Stimulated activated CD8-positive, alpha-beta memory T cell treated with anti-CD3 and anti-CD28 coated beads, Interleukin-7, amount 100 ng/mL, for 4 hours (primary cell): ENCODE data around the gene SSBP3.
"Not testable (repeated sequence)": the region's sequence is repeated elsewhere in the genome, so short reads cannot be mapped to it uniquely, and the experiment has no call there.

Experiments
- DNase-seq, 2 donors: peaks; one replicate each; pipeline ENCODE4 v3.0.0-alpha.2; 2020; ENCODE audit warnings: low read depth in 2 of 2

Gene SSBP3

DNA sequence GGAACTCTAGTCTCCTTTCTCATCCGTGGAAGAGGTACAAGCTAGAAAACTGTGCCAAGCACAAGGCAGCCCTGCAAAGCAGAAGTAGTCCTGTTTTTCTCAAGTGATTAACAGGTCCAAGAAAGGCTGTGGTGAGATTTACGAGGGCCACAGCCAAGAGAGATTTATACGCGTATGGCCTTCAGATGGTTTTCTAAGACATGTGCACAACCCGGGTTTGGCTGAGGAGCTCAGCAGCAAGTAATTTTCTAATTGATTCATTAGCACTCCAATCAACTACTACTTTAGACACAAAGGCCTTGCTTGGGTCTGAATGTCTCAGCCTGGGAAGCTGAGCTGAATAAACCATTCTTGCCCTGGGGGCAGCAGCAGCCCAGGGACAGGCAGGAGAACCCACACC is 55.8 kb downstream of the SSBP3 start:
- no peak for DNase-seq

DNA sequence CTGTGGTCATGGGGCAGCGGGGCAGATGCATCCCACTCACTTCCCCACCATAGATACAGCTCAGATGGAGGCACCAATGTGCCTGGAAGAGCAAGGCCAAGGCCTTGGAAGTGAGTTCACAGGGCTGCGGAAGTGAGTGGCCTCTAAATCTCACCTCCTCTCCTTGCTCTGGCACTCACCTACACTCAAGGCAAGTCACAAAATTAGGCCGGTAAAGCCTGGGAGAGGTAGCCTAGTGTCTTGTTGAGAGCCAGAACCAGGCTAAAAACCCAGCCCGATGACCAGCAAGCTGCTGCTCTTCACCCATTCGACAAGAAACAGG is 57.5 kb downstream of the SSBP3 start:
- no peak for DNase-seq

DNA sequence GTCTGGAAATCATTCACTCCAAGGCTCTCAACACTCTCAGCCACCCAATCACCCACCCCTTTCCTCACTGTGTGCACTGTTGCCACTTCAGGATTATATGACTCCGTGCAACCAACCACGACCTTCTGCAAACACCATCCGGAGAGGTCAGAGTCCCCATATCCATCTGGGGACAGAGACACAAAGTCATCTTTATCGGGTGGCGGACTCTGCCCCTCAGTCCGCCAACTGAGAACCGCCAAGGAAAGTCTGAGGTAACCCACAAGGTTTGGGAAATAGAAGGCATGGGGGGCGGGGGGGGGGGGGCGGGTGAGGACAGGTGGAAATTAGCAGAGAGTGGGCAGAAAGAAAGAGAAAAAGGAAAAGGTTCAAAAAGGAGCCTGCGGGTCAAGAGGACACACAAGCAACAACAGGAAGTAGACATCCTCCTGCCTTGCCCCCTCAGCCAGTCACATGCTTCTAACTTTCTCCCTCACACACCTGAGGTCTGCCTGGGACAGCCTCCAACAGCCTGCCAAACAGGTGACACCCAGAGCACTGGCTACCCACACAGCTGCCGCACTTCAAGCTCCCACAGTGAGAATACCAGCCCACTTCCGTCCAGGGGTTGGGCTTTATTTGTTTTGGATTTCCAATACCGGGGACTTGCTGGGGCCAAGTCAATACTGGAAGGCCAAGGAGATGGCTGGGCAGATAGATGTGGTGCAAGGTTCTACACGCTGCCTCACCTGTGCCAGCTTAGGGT is 58.1 kb downstream of the SSBP3 start:
- no peak for DNase-seq

DNA sequence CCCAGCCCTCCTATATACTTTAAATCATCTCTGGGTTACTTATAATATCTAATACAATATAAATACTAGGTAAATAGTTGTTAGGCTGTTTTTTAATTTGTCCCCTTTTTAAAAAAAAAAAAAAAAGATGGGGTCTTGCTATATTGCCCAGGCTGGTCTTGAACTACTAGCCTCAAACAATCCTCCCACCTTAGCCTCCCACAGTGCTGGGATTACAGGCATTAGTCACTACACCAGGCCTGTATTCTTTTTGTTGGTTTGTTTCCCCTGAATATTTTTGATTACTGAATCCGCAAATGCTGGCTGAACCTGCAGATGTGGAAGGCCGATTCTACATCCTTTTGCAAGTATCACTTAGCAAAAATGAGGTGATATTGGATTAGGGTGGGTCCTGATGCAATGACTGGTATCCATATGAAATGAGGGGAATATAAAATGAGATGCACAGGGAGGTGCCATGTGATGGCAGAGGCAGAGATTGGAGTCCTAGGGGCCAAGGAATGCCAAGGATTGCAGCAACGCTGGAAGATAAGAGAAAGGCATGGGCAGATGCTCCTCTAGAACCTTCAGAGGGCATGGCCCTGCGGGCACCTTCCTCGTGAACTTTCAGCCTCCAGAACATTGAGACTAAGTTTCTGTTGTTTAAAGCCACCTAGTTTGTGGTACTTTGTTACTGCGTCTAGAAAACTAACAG is 58.8 kb downstream of the SSBP3 start:
- DNase-seq, result no peak

DNA sequence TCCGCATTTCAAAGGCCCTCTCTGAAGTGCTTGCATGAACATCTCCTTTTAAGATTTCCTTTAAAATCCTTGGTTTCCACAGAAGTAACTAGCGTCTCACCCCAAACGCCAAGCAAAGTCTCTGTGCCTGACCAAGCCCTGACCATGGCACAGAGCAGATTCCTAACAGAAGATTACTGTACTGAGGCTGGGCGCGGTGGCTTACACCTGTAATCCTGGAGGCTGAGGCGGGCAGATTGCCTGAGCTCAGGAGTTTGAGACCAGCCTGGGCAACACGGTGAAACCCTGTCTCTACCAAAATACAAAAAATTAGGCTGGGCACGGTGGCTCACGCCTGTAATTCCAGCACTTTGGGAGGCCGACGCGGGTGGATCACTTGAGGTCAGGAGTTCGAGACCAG is 60.6 kb downstream of the SSBP3 start:
- not testable (repeated sequence) for DNase-seq

DNA sequence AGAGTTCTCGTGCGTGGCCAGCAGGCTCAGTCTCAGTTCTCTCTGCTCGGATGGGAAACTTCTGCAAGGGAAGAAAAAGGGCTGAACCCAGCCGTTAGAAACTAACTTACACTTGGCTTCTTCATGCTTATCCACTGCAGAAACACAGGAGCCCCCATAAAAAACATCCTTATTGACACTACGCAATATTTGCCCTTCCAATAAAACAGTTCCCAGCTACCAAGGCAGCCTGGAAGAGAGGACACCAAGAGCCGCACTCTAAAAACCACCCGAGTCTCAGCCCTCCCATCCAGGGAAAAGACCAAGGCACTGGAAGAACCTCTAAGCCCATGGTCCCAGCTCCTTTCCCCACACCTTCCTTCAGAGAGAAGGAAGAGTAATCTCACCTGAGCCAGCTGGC is 61.1 kb downstream of the SSBP3 start:
- no peak for DNase-seq

DNA sequence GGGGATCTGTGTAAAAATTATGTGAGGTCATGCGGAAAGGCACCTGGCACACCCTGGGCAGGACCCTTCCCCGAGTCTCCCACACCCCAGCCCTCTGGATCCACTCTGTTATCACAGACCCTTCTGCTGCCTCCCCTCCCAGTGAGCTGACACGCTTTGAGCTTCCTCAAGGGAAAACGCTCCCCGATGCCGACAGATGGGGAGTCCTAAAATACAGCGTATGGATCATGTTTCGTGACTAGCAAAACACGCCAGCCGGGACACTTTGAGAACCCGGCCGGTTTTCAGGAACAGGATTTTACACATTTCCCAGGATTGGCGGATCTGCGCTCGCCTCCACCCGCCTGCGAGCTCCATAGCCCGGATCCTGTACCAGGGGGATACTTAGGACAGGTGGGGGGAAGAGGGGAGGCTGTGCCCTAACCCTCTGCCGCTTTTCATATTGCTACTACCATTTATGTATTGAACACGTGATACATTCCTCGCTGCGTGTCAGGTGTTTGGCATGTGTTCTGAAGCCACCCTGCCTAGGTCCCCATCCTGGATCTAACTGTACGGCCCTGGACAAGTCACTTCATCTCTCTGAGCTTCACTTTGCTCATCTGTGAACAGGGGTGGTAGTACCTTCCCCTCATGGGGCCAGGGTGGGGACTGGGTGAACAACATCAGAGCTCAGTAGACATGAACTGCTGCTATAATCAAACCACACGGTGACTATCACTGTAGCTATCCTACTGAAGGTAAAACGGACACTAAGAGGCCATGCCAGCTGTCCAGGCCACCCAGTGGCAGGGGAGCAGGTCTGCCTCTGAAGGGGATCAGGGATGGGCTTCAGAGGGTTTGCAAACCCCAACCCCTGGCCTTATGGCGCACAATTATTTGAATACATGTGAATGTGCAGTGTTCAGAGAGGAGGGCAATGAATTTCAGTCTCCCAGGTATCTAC is 63.2 kb downstream of the SSBP3 start:
- DNase-seq, result no peak

DNA sequence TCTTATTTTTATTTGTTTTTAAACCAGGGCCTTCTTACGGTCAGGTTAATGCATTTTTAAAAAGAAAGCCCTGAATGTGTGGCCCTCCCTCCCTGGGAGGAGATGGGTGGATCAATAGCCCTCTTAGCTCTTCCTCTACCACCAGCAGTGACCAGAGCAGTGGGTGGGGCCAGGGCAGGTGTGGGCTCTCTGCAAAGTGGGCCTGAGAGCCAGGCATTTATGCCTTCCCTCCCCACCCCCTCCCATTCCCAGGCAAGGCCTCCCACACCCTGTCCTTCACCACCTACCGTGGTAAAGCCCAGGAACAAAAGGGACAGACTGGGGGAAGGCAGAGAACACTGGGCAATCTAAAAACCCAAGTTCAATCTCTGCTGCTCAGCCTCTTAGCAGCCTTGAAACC is 63.9 kb downstream of the SSBP3 start:
- DNase-seq, result no peak

DNA sequence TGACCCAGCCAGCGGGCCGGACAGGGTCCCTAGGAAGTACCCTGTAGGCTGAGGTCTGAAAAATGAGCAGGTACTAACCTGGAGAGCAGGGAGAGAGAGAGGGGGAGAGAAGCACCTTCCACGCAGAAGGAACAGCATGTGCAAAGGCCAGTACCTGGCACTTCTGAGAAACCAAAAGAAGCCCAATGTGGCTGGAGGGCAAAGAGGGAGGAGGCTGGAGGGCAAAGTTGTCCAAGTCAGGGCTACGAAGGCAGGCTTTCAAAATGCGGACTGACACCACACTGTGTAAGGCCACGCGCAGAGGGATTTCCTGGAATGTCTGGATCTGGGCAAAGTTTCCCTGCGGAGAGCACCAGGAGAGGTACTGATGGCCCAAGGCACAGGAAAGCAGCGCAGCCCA is 64.4 kb downstream of the SSBP3 start:
- DNase-seq, result no peak

DNA sequence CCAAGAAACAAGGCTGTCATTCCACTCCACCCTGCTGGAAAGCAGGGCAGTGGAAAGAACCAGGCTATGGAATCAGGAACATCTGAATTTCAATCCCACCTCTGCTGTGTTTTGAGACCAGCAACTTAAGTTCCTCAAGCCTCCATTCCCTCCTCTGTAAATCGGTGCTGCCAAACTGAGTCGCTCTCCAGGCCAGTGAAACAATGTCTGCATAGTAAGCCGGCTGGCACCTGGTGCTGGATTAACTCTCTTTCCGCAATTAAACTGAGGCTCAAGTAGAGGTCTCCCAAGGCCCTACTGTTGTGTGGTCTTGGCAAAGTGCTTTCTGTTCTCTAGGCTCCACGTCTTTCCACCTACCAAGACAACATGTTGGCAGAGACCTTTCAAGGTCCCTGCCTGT is 65.3 kb downstream of the SSBP3 start:
- no peak for DNase-seq

DNA sequence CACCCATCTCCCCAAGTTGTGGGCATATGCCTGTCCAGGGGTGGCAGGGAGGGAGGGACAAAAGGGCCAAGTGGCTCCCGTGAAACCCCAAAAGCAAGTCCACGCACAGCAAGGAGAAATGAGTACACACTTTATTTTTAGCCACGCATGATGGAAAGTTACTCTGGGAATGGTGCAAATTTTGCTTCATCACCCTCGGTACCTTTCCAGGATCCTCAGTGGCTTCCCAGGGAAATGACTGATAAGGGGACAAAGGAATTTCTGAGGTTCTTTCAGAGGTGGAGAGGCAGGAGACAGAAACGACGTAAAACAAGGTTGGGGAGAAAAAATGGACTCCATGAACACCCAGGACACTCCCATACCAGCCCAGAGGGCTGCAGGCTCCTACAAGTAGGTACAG is 65.8 kb downstream of the SSBP3 start:
- no peak for DNase-seq

DNA sequence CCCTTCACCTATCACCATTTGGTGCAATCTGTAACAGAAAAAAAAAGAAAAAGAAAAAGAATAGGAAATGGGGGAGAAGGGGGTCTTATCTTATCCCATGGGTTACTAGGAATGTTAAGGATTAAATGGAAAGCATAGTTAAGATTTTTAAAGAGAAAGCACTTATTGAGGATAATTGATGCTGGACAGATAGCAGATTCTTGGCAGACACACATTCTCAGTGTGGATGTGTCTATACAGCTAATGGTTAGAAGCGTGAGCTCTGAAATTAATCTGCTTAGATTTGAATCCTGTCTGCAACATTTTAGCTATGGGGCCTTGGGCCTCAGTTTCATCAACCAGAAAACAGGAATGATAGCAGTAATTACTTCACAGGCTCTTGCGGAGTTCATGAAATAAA is 67.1 kb downstream of the SSBP3 start:
- DNase-seq, result no peak

DNA sequence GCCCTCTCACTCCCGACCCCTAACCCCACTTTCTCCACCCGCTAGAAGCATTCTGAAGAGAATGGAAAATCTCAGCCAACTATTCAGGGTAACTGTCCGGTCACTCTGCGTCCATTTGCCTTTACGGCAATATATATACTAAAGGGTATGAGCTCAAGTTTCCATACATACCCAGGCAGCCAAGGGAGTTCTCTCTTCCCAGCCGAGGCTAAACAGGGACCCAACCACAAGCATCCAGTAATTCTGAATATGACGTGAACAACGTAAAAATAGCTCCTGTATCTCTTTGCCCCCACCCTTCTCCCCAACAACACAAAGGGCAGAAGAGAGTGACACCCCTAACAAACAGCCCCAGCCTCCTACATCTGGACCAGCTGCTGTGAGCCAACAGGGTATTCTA is 67.7 kb downstream of the SSBP3 start:
- no peak for DNase-seq

DNA sequence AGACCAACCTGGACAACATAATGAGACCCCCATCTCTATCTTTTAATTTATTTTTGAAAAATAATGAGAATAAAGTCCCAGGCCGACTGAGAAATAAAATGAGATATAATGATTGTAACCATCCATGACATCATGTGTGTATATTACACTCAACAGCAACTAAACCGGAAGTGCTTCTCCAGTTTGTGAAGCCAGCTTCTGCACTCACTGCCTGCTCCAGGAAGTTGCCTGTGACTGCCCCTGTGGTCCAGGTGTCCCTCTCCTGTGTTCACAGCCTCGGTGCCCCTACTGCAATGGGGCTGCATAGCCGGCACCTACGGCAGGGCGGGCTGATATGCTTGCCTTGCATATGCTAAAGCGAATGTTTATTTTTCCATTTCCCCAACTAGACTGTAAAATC is 68.3 kb downstream of the SSBP3 start:
- DNase-seq, result no peak

DNA sequence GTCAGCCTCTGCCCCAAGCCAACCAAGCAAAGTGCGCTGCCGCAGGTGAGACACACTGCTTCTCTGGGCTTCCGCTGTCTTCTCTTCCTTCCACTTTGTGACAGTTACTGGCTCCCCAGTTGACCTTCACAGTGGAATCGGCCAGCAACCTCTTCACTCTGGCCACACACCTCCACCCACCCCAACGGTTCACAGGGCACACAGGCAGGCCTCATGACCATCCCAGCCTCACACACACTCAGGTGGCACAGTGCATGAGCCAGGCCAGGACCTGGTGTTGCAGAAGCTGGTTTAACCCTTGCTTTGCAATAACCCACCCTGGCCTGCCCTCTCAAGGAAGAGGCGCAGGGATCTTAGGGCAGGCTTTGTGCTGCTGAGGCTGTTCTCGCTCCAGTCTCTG is 69.2 kb downstream of the SSBP3 start:
- DNase-seq, result no peak

DNA sequence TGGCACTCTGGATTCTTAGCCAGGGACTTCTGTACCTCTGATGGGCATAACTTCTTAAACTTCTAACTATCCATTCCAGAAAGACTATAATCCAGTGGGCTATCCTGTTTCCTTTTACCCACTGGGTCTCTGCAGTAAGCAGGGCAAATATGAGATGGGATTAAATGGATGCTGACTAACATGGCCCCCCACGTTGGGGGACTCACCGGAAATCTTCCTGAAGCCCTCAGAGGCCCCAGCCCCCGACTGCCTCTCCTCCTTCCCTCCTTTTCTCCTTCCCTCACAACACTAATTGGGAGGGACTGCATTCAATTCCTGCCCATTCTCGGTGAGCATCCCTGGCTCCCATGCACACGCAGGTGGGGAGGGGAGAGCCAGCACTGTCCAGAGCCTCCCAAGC is 70.1 kb downstream of the SSBP3 start:
- no peak for DNase-seq

DNA sequence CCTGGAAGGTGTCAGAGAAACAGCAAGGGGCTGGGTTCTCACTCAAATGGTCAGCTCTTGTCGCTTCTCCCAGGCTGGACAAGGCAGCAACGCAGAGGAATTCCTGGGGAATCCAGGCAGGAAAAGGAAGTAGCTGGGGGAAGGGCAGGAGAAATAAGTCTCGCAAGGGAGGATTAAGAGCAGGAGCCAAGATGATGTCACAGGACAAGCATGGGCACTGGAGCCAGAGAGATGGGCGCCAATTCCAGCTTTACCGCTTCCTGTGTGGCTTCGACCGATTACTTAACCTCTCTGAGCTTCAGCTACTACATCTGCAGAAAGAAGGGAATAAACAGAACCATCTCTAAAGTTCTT is 70.5 kb downstream of the SSBP3 start:
- DNase-seq, result no peak

DNA sequence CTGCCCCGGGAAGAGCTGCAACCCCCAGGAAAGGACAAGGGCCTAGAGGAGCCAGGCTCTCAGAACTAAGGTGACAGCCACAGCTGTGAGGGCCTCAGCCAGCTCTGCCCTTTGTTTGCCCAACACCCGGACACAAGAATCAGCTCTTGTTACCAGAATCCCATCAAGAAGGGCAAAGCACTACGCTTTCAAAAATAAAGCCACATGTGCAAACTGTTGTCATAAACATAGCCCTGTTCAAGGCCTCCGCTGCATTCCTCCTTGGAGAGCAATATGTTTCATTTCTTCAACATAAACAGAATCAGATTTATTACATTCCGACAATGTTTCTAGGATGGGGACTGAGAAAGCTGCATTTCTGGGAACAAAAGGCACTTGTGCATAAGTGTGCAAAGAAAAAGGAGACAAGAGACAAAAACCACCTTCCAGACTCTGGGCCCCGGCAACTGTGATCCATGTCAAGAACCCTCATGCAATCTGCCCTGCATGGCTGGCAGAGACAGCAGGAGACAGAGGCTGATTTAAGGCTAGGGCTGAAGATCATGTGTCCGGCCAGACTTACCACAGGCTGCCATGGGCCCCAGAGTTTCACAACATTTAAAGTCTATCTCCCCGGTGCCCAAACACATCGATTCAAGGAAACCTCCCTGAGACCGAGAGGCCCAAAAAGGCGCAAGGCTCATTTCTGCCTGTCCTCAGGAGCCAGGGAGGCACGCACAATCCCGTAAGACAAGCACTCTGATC is 71.0 kb downstream of the SSBP3 start:
- no peak for DNase-seq

DNA sequence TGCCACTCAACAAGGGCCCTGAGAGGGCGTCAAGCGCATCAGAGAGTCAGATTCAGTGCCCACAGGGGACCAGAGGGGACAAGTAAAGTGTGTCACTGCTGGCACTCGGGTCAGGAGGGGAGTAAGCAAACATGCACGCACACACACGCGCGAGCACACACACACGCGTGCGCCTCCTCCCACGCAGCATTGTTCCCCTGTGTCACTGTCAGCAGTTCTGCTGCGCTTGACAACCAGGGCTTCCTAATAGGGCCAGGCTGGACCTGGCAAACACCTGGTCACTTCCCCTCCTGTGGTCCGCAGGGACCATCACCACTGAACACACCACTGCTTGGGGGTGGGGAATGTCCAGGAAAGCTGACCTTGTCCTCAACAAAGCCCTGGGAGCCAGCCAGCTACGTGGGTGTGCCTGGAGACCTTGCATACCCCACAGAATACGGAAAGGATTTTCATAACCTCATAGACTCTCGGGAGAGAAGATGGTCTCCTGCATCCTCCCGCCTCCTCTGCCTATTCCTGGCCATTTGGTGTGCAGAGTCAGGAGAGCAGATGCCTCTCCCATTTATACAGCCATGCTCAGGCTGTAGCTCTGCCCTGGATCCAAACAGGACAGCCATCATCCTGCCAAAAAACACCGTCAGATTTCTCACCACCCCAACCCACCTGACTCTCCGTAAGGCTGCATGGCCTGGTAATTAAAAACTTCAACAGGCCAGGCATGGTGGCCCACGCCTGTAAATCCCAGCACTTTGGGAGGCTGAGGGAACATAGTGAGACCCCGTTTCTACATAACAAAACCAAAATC is 73.2 kb downstream of the SSBP3 start:
- DNase-seq, result no peak

DNA sequence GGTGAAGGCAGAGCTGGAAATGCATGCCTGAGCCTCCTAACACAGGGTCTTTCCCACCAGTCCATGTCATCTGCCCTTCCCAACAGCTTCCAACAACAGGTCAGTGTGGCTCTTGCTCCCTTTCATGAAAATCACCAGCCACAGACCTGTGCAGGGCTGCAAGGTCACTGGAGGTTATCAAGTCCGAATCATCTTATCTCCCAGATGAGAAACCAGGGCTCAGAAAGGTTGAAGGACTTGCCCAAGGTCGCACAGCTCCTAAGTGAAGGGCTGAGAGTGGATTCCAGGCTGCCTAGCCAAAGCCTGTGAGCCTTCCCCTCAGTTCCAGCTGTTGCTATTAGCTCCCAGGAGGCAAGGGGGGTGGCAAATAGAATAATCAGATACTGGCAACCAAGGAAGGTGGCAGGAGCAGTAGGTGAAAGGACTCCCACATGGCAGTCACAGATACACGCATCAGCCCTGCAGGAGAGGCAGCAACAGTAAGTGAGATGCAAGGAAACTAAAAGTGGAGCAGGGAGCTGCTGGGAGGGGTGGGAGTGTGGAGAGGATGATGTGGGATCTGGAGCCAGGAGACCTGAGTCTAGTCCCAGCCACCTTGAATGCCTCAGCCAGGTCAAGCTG is 74.2 kb downstream of the SSBP3 start:
- no peak for DNase-seq
